Suprapubic skin (tissue), 3 donors: ENCODE measurements around the gene FAAP20.

Source experiments
- CTCF ChIP-seq, 2 donors: fragments of 200-600 bp in 1 of 2; fragments of 450-650 bp in 1 of 2; sonication (generic) in 1 of 2; IDR thresholded peaks; one replicate each; pipeline ENCODE4 v1.5.1; 2016 to 2019; ENCODE audit warnings: antibody characterized with exemption in 2 of 2, mild to moderate bottlenecking in 1 of 2, moderate library complexity in 1 of 2
- EP300 ChIP-seq: sonication (generic); formaldehyde crosslinking; IDR thresholded peaks from one replicate; pipeline ENCODE4 v1.6.1; 2017; ENCODE audit warnings: antibody characterized with exemption

- TF ChIP-seq EP300 (no peak), CTCF (IDR thresholded peaks at IDR 0.05) (no peak)
These were observed 14.0 kb upstream of the FAAP20 start for GRCh38 chr1:2208309-2209239.
